GM18505 (cell line): ENCODE results near the gene SPINK14.

Source experiments
- ATAC-seq: cut with Tn5 transposase; IDR thresholded peaks from one replicate; pipeline ENCODE4 v1.9.1; 2021; ENCODE audit not compliant: unreplicated experiment
- POLR2A ChIP-seq: IDR thresholded peaks from 4 replicates; pipeline ENCODE4 v1.6.1; 2011; ENCODE audit warnings: borderline replicate concordance; ENCODE audit not compliant: insufficient read depth, insufficient read length; ENCODE audit errors: extremely low read depth

SPINK14 gene, protein sequence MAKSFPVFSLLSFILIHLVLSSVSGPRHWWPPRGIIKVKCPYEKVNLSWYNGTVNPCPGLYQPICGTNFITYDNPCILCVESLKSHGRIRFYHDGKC

DNA sequence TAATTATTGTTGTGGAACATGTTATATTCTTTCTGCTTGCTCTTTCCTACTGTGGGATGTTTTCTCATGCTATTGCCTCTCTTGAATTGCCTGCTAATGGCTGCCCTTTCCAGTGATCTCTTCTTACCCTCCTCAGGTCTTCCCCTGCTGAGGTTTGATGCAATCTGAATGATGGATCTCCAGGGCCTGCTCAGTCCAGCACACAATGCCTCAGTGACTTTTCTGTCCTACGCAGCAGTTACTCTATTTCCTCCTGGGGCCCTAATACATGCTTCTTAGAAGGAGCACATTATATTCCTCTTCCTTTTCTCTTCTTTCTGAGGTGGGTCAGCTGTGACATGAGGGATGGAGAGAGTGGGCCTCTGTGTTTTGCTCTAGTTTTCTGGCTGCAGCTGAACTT, at the start of gene SPINK14:
Gene SPINK14 (plus strand): TSS at position 301 of the 400 bp plus-strand sequence. CDS start 1,187 bp downstream, outside the sequence.
- ATAC-seq: no peak
- TF ChIP-seq POLR2A: no peak

DNA sequence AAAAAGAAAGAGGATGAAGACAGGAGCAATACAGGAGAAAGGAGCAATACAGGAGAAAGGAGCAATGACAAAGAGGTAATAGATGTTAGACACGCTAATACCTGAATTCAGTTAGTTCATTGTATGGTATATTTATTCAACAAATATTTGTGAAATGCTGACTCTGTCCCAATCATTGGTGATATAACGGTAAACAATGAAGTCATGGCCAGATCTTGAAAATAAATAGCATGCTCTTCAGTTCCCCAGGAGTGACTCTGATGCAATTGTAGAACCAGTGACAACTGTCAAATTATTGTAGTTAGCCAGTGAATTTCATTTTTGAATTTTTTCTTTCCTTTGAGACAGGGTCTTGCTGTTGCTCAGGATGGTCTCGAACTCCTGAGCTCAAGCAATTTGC, 48.0 kb upstream of the SPINK14 start:
- no peak for ATAC-seq
- TF ChIP-seq POLR2A: no peak

DNA sequence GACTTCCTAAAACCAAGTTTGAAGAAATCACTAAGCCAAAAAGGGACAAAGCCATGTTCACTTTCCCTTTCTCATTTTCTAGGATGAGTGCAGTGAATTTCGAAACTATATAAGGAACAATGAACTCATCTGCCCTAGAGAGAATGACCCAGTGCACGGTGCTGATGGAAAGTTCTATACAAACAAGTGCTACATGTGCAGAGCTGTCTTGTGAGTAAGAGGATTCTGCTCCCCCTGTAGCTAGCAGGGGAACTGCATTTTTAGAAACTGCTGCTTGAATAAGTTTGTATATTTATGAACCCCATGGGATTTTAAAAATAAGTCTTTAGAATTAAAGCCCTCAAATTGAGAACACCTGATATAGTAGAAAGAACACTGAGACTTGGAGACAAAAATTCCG, 42.7 kb upstream of the SPINK14 start:
- no peak for TF ChIP-seq POLR2A
- no peak for ATAC-seq

GRCh38 chr5:148135091-148136048, 33.0 kb upstream of the SPINK14 start:
- no peak for TF ChIP-seq POLR2A
- no peak for ATAC-seq

DNA sequence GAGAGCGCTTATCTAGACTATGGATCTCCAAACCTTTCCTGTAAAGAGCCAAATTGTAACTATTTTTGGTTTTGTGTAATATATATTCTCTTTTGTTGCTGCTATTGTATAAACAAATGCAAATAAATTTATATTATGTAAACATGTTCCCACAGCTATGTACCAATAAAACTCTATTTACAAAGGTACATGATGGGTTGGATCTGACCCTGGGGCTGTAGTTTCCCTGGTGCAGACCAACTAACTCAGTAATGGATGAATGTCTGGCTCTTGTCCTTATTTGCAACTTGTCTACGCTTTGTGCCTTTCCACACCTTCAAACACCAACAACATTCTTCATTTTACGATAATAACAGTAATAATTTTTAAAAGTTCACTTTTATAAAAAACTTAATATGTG, 27.5 kb upstream of the SPINK14 start:
- no peak for ATAC-seq
- no peak for TF ChIP-seq POLR2A

GRCh38 chr5:148141645-148142044, 26.7 kb upstream of the SPINK14 start:
- no peak for ATAC-seq
- no peak for TF ChIP-seq POLR2A

DNA sequence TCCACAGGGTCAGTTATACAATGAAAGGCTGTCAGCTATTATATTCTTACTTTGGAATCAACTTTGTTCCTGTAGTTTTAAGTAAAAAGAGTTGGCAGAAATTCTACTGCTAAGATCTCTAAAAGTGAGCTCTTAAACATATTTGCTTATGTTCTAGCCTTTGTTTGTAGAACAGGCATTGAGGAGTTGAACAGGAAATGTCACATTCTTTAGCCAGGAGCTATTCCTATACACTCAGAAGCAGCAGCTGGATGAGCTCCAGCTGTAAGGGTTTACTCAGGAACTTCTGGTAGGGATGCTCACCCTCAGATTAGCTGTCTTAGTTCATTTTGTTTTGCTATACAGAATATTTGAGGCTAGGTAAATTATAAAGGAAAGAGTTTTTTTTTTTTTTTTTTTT, 22.4 kb upstream of the SPINK14 start:
- TF ChIP-seq POLR2A: no peak
- ATAC-seq: no peak

DNA sequence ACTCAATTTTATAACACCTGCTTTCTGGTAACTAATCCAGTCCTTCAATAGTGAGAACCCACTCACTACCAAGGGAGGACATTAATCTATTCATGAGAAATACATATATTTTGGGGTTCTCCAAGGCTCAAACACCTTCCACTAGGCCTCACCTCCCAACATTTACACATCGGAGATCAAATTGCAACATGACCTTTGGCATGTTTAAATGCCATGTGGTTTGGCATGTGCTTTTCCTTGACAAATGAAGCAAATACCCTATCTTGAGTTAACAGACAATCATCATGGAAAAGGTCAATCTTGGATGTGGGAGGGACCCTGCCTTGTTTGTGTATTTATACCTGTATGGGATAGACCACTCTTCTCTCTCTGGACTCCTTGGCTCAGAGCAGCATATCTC, 21.9 kb upstream of the SPINK14 start:
- no peak for ATAC-seq
- TF ChIP-seq POLR2A: no peak

- no peak for ATAC-seq
- no peak for TF ChIP-seq POLR2A
Measured at GRCh38 chr5:148147415-148147814, 20.9 kb upstream of the SPINK14 start.

- TF ChIP-seq POLR2A: no peak
- ATAC-seq: no peak
Measured at GRCh38 chr5:148151872-148152271, 16.5 kb upstream of the SPINK14 start.

- TF ChIP-seq POLR2A: no peak
- ATAC-seq: no peak
Measured at GRCh38 chr5:148152781-148153180, 15.6 kb upstream of the SPINK14 start.

DNA sequence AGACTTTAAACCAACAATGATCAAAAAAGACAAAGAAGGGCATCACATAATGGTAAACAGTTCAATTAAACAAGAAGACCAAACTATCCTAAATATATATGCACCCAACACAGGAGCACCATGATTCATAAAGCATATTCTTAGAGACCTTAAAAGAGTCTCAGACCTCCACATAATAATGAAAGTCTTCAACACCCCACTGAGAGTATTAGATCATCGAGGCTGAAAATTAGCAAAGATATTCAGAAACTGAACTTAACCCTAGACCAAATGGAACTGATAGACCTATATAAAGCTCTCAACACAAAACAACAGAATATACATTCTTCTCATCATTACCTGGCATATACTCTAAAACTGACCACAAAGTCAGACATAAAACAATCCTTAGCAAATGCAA, 11.7 kb upstream of the SPINK14 start:
- no peak for TF ChIP-seq POLR2A
- ATAC-seq: no peak

- ATAC-seq: no peak
- TF ChIP-seq POLR2A: no peak
Measured at GRCh38 chr5:148162038-148162437, 6.3 kb upstream of the SPINK14 start.

DNA sequence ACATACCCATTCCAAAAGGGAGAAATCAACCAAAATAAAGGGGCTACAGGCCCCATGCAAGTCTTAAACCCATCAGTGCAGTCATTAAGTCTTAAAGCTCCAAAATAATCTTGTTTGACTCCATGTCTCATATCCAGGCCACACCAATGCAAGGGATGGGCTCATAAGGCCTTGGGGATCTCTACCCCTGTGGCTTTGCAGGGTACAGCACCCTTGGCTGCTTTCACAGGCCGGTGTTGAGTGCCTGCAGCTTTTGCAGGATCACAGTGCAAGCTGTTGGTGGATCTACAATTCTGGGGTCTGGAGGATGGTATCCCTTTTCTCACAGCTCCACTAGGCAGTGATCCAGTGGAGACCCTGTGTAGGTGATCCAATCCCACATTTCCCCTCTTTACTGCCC, 5.0 kb upstream of the SPINK14 start:
- no peak for ATAC-seq
- TF ChIP-seq POLR2A: no peak
